Effector CD8-positive, alpha-beta T cell (primary cell): ENCODE data around the gene STIMATE.

Experiments
- DNase-seq: peaks from one replicate; lab custom pipeline; 2025; lab: John Stamatoyannopoulos, UW

STIMATE gene

DNA sequence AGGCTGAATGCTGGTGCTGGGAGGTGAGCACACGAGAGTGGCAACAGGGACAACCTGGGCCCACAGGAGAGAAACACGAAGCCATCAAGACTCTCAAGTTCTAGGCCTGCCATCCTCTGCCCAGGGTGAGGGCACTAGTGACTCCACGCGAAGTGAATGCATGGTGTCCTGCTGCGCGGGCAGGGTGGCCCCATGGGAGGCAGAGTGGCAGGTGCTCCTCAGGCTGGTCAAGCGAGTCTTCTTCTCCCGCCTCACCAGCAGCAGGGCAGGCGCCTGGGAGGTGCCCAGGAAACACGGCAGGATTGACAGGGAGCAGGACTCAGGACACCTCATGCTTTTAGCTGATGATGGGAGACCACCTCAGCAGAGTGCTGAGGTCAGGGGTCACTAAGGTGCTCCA lies 26.9 kb downstream of the STIMATE start:
- DNase-seq = no peak

DNA sequence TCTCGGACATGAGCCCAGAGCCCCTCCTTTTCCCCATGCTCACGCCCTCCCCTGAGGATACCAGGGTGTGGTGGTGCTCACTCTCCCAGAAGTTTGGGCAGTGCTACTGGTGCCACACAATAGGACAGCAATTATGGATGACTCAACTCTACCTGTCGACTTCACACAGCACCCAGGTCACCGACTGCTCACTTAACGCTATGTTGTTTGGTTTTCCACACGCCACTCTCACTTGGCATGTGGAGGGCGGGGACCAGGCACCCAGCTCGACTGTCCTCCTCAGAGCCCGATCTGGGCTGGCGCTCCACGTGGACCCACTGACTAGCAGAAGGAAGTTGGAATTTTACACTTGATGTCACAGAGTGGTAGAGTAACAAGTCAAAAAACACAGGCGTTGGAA lies 30.9 kb downstream of the STIMATE start:
- DNase-seq = no peak

DNA sequence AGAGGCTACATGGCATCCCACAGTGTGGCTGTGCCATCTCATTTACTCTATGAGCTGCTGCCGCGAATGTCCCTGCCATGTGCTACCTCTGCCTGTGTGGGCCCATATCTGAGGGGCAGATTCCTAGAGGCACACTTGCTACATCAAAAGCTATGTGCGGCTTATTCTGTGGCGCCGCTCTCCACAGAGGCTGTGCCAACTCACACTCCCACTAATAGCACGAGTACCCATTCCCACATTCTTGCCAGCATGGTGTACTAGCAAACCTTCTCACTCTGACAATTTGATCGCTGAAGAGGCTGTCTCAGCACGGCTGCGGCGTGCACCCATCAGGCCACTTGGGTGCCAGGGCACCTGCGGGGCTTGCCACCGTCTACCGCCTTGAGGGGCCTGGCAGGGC lies 31.4 kb downstream of the STIMATE start:
- DNase-seq = no peak

DNA sequence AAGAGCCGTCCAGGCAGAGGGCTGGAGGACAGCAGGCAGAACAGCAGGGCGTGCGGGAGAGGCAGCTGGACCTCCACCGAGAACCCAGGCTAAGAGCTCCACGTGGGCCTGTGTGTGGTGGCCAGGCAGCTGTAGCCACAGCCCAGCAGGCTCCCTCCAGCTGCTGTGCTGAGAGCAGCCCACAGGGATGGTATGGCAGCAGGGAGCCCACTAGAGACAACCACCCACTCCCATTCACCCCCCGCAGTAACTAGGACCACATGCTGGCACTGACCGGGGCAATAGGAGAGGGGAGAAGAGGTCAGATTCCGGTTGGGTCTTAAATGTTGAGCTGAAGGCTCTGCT lies 37.0 kb downstream of the STIMATE start:
- no peak for DNase-seq

DNA sequence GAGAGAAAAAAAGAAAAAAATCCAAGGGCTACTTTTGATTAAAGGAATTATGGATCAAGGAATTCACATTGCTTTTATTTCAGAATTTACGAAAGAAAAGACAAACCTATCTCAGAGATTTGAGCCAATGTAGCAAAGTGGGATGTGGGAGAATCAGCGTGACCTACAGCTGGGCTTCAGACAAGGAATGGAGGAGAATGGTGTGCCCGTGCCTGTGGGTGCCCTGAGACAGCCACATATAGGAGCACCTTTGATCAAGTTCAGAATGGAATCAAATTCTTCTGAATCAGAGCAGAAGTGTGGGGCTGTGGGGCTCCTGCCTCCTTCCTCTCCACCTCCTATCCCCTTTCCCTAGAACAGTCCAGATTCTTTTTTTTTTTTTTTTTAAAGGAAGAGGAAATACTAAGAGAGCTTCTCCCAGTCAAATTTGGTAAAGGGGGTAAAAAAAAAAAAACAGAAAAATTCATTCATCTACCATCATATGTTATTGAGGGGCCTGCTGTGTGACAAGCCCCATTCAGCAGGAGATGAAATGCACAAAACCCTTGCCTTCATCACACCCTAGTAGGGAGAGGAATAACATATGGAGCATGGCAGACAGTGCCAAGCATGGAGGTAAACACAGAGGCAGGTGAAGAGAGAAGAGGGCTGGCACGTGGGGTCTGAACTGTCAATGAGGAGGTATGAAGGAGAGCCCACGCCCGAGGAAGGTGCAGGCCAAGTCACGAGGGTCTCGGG lies 37.5 kb downstream of the STIMATE start:
- no peak for DNase-seq

DNA sequence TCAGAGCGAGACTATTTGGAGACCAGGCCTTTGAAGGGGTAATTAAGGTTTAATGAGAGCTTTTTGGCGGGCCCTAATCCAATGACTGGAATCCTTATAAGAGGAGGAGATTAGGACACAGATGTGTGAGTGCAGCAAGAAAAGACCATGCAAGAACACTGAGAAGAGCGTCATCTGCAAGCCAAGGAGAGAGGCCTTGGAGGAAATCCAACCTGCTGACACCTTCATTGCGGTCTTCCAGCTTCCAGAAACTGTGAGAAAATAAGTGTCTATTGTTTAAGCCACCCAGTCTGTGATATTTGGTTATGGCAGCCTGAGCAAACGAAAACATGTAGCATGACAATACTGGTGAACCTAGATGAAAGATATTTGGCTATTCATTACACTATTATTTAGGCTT lies 39.5 kb downstream of the STIMATE start:
- DNase-seq = no peak

DNA sequence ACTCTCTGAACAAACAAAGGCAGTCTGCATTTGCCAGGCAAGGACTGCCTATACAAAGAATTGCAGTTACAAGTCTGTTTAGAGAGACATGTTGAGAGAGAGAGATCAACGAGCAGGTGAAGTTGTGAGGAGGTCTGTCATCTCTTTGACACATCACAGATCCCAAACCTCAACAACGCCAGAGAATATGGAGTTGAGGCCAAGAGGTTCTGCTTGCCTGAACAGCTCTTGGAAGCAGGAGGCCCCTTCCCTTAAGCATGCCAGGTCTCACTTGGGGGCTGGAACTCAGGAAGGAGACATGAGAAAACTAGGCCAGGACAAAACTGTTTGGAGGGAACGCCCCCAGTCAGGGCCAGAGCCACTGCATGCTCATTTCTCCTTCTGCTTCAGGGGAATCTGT lies 40.2 kb downstream of the STIMATE start:
- no peak for DNase-seq

DNA sequence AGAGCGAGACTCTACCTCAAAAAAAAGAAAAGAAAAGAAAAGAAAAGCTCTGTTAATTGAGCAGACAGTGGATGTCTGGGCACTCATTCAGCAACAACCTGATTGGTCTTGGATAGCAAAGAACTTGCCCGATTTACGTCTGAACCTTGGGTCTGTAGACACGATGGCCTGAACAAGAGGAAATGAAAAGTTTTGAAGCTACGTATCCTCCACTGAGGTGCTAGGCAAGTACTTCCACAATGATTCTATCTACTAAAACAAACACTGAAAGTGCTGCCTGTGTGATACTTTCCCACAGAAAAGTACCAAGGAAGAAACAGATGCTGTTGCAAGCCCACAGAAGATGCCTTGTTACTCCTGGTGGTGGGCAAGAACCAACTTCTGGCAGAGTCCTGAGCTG lies 40.7 kb downstream of the STIMATE start:
- DNase-seq = no peak

DNA sequence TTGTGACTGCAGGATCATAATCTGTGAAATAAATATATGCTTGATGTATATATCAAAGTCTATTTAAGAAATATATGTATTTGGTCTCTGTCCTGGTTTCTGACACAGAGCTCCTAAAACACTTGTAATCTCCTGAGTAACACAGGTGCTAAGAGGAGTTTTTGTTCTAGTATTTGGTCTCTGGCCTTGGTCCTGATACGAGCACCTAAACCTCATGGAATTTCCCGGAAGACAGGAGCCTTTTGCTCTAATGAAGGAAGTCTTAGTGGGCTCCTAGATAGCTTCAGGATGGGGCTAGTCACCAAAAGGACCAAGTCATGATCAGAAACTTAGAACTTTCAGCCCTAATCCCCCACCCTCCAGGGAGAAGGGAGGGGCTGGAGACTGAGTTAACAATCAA lies 43.3 kb downstream of the STIMATE start:
- no peak for DNase-seq

DNA sequence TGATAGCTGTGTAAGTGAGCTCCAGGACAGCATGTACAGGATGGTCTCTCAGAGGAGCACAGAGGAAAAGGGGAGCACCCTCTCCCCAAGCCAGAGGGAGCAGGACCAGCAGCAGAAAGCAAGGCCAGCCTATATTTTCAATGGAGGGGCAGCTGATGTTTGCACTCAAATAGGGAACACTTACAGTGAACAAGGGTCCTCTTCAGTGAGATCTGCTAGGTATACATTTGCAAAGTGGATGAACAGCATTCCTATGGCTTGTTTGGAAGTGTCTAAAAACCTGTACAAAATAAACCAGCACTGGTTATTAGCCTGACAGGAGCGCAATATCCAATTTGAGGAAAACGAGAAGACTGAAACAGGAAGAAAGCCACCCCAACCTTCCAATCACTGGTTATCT lies 44.9 kb downstream of the STIMATE start:
- no peak for DNase-seq

DNA sequence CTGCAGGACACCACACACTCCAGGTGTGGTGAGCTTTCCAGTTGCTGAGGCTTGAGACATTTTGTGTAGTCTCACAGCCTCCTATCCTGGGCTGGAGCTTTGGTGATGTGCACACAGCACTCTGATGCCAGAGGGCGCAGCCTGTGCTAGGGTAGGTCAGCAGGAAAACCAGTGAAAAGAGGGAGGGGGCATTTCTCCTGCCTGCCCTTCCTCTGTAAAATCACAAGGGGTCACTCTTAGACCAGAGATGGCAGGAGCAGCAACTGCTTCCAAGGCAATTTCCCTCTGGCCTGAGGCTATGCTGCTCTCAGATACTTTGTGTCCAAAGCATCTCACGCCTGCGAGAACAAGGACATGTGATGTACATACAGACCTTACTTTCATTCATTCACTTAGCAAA lies 46.0 kb downstream of the STIMATE start:
- no peak for DNase-seq

DNA sequence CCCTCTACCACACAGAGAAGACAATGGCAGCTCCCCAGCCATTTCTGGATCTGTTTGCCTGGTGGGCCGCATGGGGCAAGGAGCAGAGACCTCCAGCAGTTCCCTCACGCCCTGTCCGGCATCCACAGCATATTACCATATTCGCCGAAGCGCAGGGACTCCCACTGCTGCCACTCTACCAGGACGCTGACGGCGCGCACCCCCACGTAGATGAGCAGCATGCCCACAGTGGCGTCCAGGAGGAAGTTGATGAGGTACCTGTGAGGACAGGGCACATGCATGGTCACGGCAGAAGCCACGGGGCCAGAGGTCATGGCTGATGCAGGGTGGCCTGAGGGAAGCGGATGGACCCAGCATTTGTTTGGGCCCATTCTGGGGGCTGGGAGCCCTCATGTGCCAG lies 47.7 kb downstream of the STIMATE start:
- no peak for DNase-seq

DNA sequence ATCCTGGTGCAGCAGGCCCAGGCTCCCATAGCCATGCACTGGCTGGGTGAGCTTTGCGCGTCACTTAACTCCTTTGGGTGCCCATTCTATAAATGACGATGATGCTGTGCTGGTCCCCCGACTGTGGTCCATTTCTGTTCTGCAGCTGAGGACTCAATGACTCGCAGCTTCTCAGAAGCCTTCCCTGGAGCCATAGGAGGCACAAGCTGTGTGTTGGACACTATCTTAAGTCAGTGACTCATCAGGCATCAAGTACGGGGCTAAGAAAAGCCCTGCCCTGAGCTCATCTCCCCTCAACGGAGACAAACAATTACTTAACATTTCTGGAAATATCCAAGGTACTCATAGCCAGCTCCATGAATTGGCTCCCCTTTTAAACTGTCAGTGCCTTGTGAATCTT lies 48.7 kb downstream of the STIMATE start:
- DNase-seq = no peak

DNA sequence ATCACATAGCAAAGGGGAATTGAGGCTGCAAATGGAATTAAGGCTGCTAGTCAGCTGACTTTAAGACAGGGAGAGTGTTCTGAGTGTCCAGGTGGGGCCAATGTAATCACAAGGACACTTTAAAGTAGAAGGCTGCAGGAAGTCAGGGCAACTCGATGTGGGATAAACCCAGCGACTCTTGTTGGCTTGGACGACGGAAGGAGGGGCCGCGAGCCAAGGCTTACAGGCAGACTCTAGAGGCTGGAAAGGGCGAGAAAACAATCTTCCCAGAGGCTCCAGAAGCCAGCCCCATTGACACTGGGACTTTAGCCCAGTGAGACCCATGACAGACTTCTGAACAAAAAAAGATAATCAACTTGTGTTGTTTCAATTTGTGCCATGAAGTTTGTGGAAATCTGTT lies 49.6 kb downstream of the STIMATE start:
- DNase-seq = no peak

DNA sequence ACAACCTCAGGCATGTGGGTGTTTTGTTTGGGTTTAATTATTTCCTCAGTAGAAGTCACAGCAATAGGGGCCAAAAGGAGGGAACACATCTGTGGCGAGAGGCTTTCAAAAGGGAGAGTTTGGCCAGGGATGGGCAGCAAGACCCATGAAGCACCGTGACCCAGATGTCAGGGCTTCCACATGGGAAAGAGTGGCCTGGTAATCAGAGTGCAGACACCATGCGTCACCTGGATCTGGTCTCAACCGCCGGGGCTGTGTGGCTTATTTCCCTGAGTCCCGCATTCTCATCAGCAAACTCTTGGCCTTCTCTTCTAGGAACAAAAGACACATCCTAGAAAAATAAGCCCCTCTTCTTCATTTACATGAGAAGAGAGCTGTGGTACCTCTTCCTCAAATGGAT lies 50.1 kb downstream of the STIMATE start:
- no peak for DNase-seq

DNA sequence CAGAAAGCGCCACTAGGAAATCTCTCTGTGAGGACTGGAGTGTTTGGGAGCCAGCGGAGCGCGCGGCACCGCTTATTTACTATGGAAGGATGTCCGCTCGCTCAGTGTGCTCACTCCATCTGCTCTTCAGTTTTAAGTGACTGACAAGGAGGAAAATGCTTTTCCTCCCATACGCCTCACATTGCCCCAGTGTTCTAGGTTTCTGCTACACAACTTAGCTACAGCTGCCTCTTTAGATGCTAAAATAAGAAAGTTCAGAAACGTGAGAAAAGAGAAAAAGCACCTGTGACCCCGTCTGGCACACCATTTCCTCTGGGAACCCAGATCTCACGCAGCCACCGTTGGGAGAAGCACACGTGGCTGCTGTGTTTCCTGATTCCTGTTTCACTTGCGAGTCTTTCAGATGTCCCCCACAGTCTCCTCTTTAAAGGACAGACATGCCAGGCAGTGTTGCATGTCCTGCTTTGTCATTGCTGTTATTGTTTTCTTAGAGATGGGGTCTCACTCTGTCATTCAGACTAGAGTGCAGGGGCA lies 50.8 kb downstream of the STIMATE start:
- DNase-seq = no peak

DNA sequence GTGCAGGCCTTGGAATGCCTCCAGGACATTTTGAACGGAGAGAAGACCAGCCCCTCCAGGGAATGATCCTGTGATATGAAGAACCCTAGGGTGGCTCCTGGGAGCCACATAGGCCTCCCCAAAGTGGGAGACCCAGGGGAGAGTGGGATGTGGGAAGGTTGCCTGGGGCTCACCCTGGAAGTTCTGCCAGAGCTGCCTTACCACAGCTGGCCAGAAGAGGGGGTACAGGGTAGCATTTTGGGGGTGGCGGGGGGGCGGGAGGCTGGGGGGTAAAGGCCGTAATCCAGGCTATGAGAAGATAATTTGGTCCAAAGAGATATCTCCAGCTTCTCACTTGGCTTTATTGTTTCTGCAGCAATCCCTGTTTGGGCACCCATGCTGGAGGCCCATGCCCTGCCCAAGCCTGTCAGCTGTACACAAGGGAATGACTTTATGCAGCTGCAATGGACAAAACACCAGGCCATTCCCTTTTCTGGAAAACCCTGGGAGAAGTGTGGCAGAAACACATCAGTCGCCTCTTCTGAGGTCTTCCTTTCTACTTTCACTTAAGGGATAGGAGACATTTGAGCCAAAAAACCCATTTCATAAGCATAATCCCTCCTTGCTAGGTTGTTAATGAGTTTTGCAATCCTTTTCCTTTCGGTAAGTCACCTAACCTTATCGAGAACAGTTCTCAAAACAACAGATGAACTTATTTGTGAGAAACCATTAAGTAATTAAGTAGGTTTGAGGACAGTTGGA lies 51.5 kb downstream of the STIMATE start:
- DNase-seq = no peak

DNA sequence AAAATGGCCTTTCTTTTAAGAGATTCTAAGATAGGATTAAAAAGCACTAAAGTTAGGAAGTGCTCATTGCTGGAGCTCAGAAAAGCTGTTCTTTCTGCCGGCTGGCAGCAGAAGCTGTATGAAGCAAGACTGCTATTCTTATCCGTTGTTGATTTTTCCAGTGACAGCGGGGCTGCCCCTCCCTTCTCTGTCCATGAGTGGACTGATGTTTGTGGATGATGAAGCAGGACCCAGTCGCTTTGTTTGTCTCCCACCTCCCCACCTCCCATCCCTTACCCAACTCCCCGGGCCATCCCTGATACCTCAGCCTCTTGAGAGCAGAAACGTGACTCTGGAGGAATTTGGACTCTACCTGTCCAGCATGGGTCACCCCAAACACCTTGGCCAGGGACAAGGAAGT lies 52.2 kb downstream of the STIMATE start:
- no peak for DNase-seq

DNA sequence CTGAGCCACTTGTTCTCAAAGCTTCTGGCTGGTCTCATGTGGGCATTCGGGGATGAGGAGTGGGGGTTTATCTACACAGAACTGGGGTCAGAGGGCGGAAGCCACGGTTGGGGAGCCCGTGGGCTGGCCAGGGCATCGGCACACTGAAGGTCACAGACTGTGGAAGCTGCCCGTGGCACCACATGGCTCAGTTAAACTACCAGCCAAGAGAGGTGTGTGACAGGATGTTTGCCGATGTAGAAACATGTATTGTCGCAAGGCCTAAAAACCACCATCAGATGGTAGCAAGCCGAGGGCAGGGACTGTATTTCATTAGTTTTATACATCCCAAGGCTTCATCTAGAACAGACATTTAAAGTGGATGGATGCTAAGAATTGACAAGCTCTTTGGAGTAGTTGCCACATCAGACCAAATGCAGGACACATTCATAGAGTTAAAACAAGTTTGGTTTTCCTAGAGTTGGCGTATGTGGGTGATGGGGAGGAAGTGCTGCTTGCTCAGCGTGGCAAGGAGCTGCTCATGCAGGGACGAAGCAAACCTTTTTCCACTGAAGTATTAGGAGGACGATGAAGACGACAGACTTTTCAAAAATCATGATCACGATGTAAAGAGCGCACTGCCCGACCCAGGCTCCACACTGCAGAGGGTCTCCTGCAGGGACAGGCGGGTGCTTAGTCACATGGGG lies 52.9 kb downstream of the STIMATE start:
- no peak for DNase-seq

DNA sequence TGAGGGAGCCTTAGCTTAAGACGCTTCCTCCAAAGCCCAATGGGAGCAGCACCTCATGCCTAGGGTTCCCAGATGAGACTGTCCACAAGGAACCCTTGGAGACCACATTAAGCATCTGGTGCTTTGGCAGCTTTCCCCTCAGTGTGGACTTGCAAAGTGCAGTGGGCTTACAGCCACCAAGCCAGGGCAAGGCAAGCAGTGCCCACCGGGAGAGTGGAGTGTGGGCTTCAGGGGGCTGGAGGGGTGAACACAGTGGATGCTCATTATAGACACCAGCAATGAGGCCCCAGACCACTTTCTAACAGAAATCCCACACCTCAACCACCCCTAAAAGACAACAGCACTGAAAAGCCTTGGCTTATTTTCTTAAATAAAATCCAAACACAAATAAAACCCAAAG lies 53.5 kb downstream of the STIMATE start:
- DNase-seq = no peak

DNA sequence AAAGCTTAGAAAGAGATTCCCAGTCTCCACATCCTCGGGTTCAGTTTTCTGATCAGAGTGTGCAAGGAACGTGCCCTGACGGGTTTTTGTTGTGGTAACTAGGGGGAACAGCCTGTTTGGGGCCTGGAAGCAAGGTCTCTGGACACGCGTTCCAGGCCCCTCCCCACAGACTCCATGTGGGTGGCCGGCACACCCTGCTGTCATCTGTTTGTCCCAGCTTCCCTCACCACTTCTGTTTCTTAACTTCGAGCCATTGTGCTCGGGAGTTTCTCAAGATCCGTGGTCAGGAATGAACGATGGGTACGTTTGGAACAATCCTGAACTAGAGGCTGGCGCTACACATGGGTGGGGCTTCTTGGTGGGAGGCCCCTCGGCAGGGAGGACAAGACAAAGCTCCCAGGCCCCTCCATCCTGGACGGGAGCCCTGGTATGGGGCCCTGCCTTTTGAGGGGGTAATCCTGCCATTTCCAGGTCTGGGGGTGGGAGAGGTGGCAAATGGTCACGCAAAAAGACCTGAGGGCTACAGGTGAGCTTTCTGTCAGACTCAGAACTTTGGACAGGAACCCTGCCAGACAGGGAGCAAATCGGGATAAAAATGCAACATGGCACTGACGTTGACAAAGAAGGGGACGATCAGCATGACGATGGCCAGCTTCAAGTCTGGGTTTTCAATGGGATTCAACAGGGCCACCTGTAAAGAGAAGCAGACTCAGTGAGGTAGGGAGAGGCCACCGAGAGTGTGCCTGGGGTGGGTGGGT lies 54.1 kb downstream of the STIMATE start:
- no peak for DNase-seq

DNA sequence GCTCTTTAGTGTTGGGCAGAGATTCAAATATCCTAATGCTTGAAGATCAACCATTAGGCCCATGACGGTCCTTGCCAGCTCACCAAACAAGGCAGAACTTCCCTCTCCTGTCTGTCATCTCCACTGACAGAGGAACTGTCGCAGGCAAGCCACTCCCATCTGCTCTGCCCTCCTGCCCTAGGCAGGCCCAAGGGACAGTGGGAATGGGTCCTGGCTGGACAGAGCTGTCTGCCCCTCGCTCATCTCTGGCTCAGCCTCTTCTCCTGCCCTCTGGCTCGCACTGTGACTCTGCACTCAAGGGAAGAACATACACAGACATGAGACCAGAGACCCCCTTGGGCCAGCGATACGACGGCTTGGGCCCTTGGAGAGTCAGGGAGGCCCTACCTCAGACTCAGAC lies 54.9 kb downstream of the STIMATE start:
- no peak for DNase-seq
